ENCODE measurements around the gene N4BP2L1. TPM values are rescaled to one million over a fixed set of nuclear protein-coding genes. Genes with fewer than 3 reads are reported as not detected.
"Not testable (repeated sequence)": the region's sequence is repeated elsewhere in the genome, so short reads cannot be mapped to it uniquely, and the experiment has no call there.

N4BP2L1 gene
- total RNA-seq, 1 donor from 2014 or later = 8.2 TPM

GRCh38 chr13:32407854-32408253, 20.1 kb downstream of the N4BP2L1 start:
- no peak for FAIRE-seq

GRCh38 chr13:32403108-32403507, 24.8 kb downstream of the N4BP2L1 start:
- no peak for FAIRE-seq
- DNase-seq (ENCODE audit: low spot score in 2 of 2) = no peak

More at GRCh38 chr13:32407854-32408253, 20.1 kb downstream of the N4BP2L1 start:
- DNase-seq (ENCODE audit: low spot score in 2 of 2) = no peak

- no peak for DNase-seq (ENCODE audit: low spot score in 2 of 2)
Observed at GRCh38 chr13:32391101-32391619, 36.8 kb downstream of the N4BP2L1 start.

GRCh38 chr13:32390484-32390883, 37.4 kb downstream of the N4BP2L1 start:
- FAIRE-seq (no peak), DNase-seq (ENCODE audit: low spot score in 2 of 2) (no peak)

More at GRCh38 chr13:32391101-32391619, 36.8 kb downstream of the N4BP2L1 start:
- no peak for FAIRE-seq

GRCh38 chr13:32390048-32390447, 37.9 kb downstream of the N4BP2L1 start:
- no peak for FAIRE-seq
- DNase-seq (ENCODE audit: low spot score in 2 of 2) = no peak

GRCh38 chr13:32385410-32385809, 42.5 kb downstream of the N4BP2L1 start:
- FAIRE-seq (no peak), DNase-seq (ENCODE audit: low spot score in 2 of 2) (no peak)

- no peak for FAIRE-seq
- DNase-seq (ENCODE audit: low spot score in 2 of 2) = no peak
Observed at GRCh38 chr13:32384702-32385101, 43.2 kb downstream of the N4BP2L1 start.

- FAIRE-seq = no peak
- no peak for DNase-seq (ENCODE audit: low spot score in 2 of 2)
Observed at GRCh38 chr13:32383836-32384618, 43.9 kb downstream of the N4BP2L1 start.

- peak; percentile 24 to 38 for DNase-seq (ENCODE audit: low spot score in 2 of 2)
- FAIRE-seq = no peak
Observed at GRCh38 chr13:32381539-32381938, 46.4 kb downstream of the N4BP2L1 start.

- FAIRE-seq (no peak), DNase-seq (ENCODE audit: low spot score in 2 of 2) (no peak)
Observed at GRCh38 chr13:32378012-32378411, 49.9 kb downstream of the N4BP2L1 start.

- DNase-seq (ENCODE audit: low spot score in 2 of 2) = no peak
- no peak for FAIRE-seq
Observed at GRCh38 chr13:32376642-32377415, 51.1 kb downstream of the N4BP2L1 start.

- FAIRE-seq (no peak), DNase-seq (ENCODE audit: low spot score in 2 of 2) (no peak)
Observed at GRCh38 chr13:32370805-32371204, 57.1 kb downstream of the N4BP2L1 start.

- DNase-seq (ENCODE audit: low spot score in 2 of 2) = no peak
- no peak for FAIRE-seq
Observed at GRCh38 chr13:32362574-32362973, 65.4 kb downstream of the N4BP2L1 start.

- not testable (repeated sequence) for DNase-seq (ENCODE audit: low spot score in 2 of 2); FAIRE-seq
Observed at GRCh38 chr13:32355935-32356334, 72.0 kb downstream of the N4BP2L1 start.

- no peak for FAIRE-seq
- no peak for DNase-seq (ENCODE audit: low spot score in 2 of 2)
Observed at GRCh38 chr13:32354040-32354439, 73.9 kb downstream of the N4BP2L1 start.

- FAIRE-seq; DNase-seq (ENCODE audit: low spot score in 2 of 2): not testable (repeated sequence)
Observed at GRCh38 chr13:32350839-32351441, 77.0 kb downstream of the N4BP2L1 start.

Small RNAs within 50 kb of the gene (small RNA-seq; reads per million reads assigned to genes)
- gene RF00190 = not detected

Other genes starting within 250 kb of the N4BP2L1 start
- not detected for gene ZAR1L, start 112.8 kb downstream of the N4BP2L1 start, total RNA-seq
- gene BRCA2, start 112.6 kb downstream of the N4BP2L1 start, total RNA-seq = 1.6 TPM
- gene N4BP2L2, start 110.7 kb upstream of the N4BP2L1 start, total RNA-seq = 186 TPM
- 90.1 TPM for gene PDS5B, start 158.3 kb upstream of the N4BP2L1 start, total RNA-seq

Data from frontal cortex (tissue), 4 donors.